Testis (tissue), 3 donors: Measurements from ENCODE around the gene ARHGAP40. TPM values are rescaled to one million over a fixed set of nuclear protein-coding genes. Genes with fewer than 3 reads are reported as not detected.

Experiments used
- DNase-seq: peaks from one replicate; pipeline ENCODE4 v3.0.0-alpha.2; 2019
- H3K27ac ChIP-seq, 2 donors: fragments of 200-600 bp; sonication (generic); one replicate each; pipeline ENCODE4 v1.5.1; 2019
- H3K27me3 ChIP-seq: fragments of 200-600 bp; sonication (generic); one replicate; pipeline ENCODE4 v1.5.1; 2019
- H3K36me3 ChIP-seq: fragments of 200-600 bp; sonication (generic); one replicate; pipeline ENCODE4 v1.5.1; 2017; ENCODE audit warnings: low read depth; ENCODE audit errors: missing control alignments
- H3K4me1 ChIP-seq: fragments of 200-600 bp; sonication (generic); one replicate; pipeline ENCODE4 v1.5.1; 2019
- H3K4me3 ChIP-seq, 2 donors: fragments of 200-600 bp; sonication (generic); one replicate each; pipeline ENCODE4 v1.5.1; 2017 to 2019
- H3K9me3 ChIP-seq: fragments of 200-600 bp; sonication (generic); one replicate; pipeline ENCODE4 v1.5.1; 2017
- POLR2A ChIP-seq: fragments of 450-650 bp; IDR thresholded peaks from one replicate; pipeline ENCODE4 v1.6.1; 2017; ENCODE audit warnings: antibody characterized with exemption, mild to moderate bottlenecking, moderate library complexity
- WGBS, 2 donors: methylation state at CpG; one replicate each; pipeline ENCODE4 v1.1.5; 2018; 5-methylcytosine and 5-hydroxymethylcytosine counted together
- intact Hi-C: fragments of 100-400 bp; cut with DNase I; formaldehyde crosslinking; loops from one replicate; pipeline ENCODE4 v1.15.1; 2023; ENCODE audit warnings: low total_unique reads
- polyA plus RNA-seq: library from polyadenylated mRNA; stranded (reverse); fragments of 350-450 nt; fragmentation: Illumina TruSeq; extraction: RNeasy Lipid Tissue Mini Kit (QIAGEN cat#74804); gene quantifications from one replicate; pipeline ENCODE4 v1.2.3, GENCODE V29; 2014; ENCODE audit warnings: low read depth, low replicate concordance; ENCODE audit not compliant: insufficient read depth
- total RNA-seq, 2 donors: library from RNA; depleted of rRNA; stranded (reverse); fragments of >200 nt; gene quantifications; one replicate each; pipeline ENCODE4 v1.2.3, GENCODE V29; 2016
- TF ChIP-seq, protein P1 (sequence below), 3 experiments: fragments of 450-650 bp in 2 of 3; fragments of 200-600 bp in 1 of 3; sonication (generic) in 1 of 3; IDR thresholded peaks; one replicate each; pipeline ENCODE4 v1.5.1; 2016 to 2019; ENCODE audit warnings: antibody characterized with exemption in 3 of 3, mild to moderate bottlenecking in 2 of 3, moderate library complexity in 1 of 3

Gene ARHGAP40
- total and polyA plus RNA-seq, 3 donors from 2014 or later, result 1.5 to 3.2 (median 1.5) TPM

DNA sequence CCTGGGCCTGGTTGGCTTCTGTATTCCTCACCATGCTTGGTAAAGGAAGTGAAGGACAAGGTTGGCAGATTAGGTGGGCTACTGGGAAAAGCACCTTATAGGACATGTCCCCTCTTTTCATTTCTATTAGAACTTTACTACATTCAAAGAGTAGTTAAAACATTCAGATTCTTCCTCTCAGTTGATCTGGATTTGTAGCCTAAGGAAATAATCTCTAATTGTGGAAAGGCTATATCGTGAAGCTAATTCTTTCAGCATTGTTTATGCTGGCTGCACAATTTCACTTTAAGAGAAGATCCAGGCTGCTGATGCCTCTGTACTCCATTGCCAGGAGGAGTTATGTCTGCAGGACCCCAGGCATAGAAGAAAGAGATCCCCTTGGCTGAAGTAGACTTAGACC lies 58.8 kb downstream of the ARHGAP40 start:
- H3K4me3 ChIP-seq, result no peak overlapping the region
- no peaks in the 10 kb centered on the region for H3K9me3 ChIP-seq
- intact Hi-C loops, result no loop called here
- H3K27ac ChIP-seq, result no peak overlapping the region
- WGBS, 2 donors, result 91 to 92% methylated on average over 1 of the region's 1 CpG
- H3K4me1 ChIP-seq, result no peaks in the 10 kb centered on the region
- DNase-seq, result no peak
- TF ChIP-seq, protein P1, sequence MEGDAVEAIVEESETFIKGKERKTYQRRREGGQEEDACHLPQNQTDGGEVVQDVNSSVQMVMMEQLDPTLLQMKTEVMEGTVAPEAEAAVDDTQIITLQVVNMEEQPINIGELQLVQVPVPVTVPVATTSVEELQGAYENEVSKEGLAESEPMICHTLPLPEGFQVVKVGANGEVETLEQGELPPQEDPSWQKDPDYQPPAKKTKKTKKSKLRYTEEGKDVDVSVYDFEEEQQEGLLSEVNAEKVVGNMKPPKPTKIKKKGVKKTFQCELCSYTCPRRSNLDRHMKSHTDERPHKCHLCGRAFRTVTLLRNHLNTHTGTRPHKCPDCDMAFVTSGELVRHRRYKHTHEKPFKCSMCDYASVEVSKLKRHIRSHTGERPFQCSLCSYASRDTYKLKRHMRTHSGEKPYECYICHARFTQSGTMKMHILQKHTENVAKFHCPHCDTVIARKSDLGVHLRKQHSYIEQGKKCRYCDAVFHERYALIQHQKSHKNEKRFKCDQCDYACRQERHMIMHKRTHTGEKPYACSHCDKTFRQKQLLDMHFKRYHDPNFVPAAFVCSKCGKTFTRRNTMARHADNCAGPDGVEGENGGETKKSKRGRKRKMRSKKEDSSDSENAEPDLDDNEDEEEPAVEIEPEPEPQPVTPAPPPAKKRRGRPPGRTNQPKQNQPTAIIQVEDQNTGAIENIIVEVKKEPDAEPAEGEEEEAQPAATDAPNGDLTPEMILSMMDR (IDR thresholded peaks at IDR 0.05), result no peak
- TF ChIP-seq POLR2A, result no peak
- H3K27me3 ChIP-seq, result no peaks in the 10 kb centered on the region
- H3K36me3 ChIP-seq, result no peaks in the 10 kb centered on the region

DNA sequence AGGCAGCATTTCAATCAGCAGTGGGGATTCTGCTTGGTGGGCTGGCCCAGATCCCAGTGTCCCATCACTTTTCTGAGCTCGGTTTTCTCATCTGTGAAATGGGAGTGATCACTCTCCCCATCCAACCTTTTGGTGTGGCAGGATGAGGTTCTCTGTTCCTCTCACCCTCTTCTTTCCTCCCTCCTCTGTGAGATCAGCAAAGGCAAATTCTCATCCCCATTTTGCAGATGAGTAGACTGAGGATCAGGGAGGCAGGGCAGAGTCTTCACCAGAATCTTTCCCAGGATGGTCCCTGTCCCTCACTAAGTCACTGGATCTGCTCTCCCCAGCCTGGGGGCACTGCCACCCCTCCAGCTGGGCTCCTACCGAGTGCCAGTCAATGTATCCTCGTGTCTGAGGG lies 62.1 kb downstream of the ARHGAP40 start:
- intact Hi-C loops, result no loop called here
- Histone ChIP-seq H3K27me3 (no peaks in the 10 kb centered on the region), H3K4me3 (no peak overlapping the region), H3K36me3 (no peaks in the 10 kb centered on the region), H3K4me1 (peaks cover 6% of the 10 kb centered on the region), H3K9me3 (no peaks in the 10 kb centered on the region), H3K27ac (no peak overlapping the region)
- 88 to 89% methylated on average over 1 to 3 of the region's 3 CpGs for WGBS, 2 donors
- no peak for DNase-seq
- no peak for TF ChIP-seq POLR2A
- TF ChIP-seq, protein P1 (IDR thresholded peaks at IDR 0.05), result no peak

DNA sequence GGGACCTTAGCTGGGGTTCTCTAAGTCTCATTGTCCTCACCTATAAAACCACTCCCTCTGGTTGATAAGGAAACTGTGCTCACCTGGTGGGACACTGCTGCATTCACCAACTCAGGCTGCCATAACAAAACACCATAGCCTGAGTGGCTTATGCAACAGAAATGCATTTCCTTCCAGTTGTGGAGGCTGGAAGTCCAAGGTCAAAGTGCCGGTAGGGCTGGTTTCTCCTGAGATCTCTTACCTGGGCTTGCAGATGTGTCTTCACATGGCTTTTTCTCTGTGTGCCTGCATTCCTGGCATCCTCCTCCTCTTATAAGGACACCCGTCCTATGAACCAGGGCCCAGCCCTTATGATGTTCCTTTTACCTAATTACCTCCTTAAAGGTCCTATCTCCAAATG lies 62.7 kb downstream of the ARHGAP40 start:
- Histone ChIP-seq H3K27ac (no peak overlapping the region), H3K27me3 (no peaks in the 10 kb centered on the region)
- intact Hi-C loops, result no loop called here

DNA sequence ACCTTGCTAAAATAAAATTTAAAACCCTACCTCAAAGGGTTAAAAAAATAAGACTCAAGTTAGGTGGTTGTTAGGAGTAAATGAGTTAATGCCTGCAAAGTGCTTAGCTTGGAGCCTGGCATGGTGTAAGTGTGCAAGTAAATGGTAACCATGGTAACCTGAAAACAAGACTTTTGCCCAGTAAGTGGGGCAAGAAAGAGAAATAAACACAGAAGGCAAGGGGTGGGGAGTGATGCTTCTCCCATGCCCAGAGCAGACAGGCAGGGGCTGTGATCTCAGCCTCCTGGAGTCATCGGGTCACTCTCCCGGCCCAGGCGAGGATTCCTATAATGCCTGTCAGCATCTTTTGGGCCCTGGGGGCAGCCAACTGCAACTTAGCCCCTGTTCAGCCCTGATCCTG lies 63.5 kb downstream of the ARHGAP40 start:
- no peaks in the 10 kb centered on the region for H3K36me3 ChIP-seq
- TF ChIP-seq, protein P1 (IDR thresholded peaks at IDR 0.05), result no peak
- TF ChIP-seq POLR2A, result no peak
- peaks cover 6% of the 10 kb centered on the region for H3K4me1 ChIP-seq
- H3K27ac ChIP-seq, result no peak overlapping the region
- DNase-seq, result no peak
- no peak overlapping the region for H3K4me3 ChIP-seq
- H3K27me3 ChIP-seq, result no peaks in the 10 kb centered on the region
- intact Hi-C loops, result no loop called here
- 67 to 76% methylated on average over 3 of the region's 3 CpGs for WGBS, 2 donors
- H3K9me3 ChIP-seq, result no peaks in the 10 kb centered on the region

More for the DNA sequence above, 62.7 kb downstream of the ARHGAP40 start:
- 73 to 92% methylated on average over 2 of the region's 2 CpGs for WGBS, 2 donors
- H3K4me1 ChIP-seq, result peaks cover 6% of the 10 kb centered on the region
- no peak overlapping the region for H3K4me3 ChIP-seq
- no peak for DNase-seq
- H3K9me3 ChIP-seq, result no peaks in the 10 kb centered on the region
- no peaks in the 10 kb centered on the region for H3K36me3 ChIP-seq
- TF ChIP-seq, protein P1 (IDR thresholded peaks at IDR 0.05), result no peak
- no peak for TF ChIP-seq POLR2A

DNA sequence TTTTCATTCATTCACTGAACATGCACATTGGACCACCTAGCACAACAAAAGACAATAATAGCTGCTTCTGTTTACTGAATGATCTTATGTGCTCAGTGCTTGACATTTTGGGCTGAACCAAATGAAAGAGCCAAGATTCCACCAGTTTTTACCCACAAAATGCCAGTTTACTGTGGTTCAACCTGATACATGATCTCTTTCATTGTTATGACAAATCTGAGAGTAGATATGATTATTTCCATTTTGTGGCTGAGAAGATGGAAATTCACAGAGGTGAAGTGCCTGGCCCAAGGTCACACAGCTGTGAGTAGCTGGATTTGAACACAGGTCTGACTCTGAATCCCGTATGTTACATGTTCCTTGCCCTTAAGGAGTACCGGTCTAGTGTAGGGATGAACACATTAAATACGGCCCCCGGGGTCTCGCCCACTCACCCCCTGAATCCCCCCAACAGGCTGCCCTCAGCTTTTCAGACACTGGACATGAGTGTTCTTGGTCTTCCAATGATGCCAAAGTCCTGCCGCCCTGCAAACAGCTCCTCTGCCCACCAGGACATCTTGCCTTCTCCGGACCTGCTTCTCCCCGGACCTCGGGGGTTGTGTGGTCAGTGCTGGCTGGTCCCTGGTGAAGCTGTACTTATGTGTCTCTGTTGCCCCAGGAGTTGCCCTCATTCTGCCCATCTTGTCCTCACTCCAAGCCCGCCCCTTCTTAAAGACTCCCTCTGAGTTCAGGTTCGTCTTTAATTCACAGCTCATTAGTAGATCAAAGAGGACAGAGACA lies 64.1 kb downstream of the ARHGAP40 start:
- WGBS, 2 donors, result 69 to 70% methylated on average over 11 of the region's 11 CpGs
- no peak for TF ChIP-seq POLR2A
- TF ChIP-seq, protein P1 (IDR thresholded peaks at IDR 0.05), result no peak
- Histone ChIP-seq H3K9me3 (no peaks in the 10 kb centered on the region), H3K4me3 (no peak overlapping the region), H3K4me1 (peaks cover 6% of the 10 kb centered on the region), H3K36me3 (no peaks in the 10 kb centered on the region), H3K27me3 (no peaks in the 10 kb centered on the region), H3K27ac (no peak overlapping the region)
- intact Hi-C loops, result no loop called here
- DNase-seq, result no peak
